Erythroblast (primary cell): ENCODE results near the gene PMM1.
A peak's percentile ranks its signal among the peaks of the same experiment; 100 is the strongest.
"Not testable (repeated sequence)": the region's sequence is repeated elsewhere in the genome, so short reads cannot be mapped to it uniquely, and the experiment has no call there.

Source experiments
- DNase-seq, 2 experiments: peaks; one replicate each; lab custom pipeline; 2025; lab: John Stamatoyannopoulos, UW
- GATA1 ChIP-seq: IDR thresholded peaks from 2 replicates; pipeline ENCODE4 v1.6.1; 2011; ENCODE audit warnings: low read depth, mild to moderate bottlenecking, control low read depth, low read length, moderate library complexity
- POLR2A ChIP-seq: IDR thresholded peaks from 2 replicates; pipeline ENCODE4 v1.6.1; 2011; ENCODE audit warnings: mild to moderate bottlenecking, low read length

PMM1 gene

GRCh38 chr22:41563051-41563711, 26.5 kb downstream of the PMM1 start:
- peak in 1 of 2 experiments; percentile 49 for DNase-seq

GRCh38 chr22:41562461-41562860, 27.2 kb downstream of the PMM1 start:
- DNase-seq = no peak
- TF ChIP-seq GATA1 (no peak), POLR2A (no peak)

More at GRCh38 chr22:41563051-41563711, 26.5 kb downstream of the PMM1 start:
- TF ChIP-seq POLR2A (no peak), GATA1 (no peak)

- no peak for DNase-seq
Measured at GRCh38 chr22:41561788-41562187, 27.9 kb downstream of the PMM1 start.

GRCh38 chr22:41561335-41561734, 28.3 kb downstream of the PMM1 start:
- DNase-seq = no peak
- TF ChIP-seq GATA1 (no peak), POLR2A (no peak)

More at GRCh38 chr22:41561788-41562187, 27.9 kb downstream of the PMM1 start:
- no peak for TF ChIP-seq GATA1
- TF ChIP-seq POLR2A = no peak

DNA sequence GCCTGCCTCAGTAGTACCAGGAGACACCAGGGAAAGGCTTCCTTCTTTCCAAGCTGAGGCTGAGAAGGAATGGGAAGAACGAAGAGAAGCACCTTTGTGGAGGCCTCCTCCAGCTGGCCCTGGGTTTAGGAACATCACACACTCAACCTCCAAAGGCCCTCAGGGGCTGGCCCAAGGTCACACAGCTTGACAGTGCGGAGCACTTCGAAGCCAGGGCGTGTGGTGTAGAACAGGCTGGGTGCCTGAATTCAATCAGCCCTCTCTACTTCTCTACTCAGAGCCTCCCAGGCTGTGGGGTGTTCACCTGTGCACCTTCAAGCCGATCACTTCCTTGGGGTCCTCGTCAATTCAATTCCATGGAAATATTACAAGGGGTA, 29.6 kb downstream of the PMM1 start:
- DNase-seq = no peak
- TF ChIP-seq GATA1 (no peak), POLR2A (no peak)

DNA sequence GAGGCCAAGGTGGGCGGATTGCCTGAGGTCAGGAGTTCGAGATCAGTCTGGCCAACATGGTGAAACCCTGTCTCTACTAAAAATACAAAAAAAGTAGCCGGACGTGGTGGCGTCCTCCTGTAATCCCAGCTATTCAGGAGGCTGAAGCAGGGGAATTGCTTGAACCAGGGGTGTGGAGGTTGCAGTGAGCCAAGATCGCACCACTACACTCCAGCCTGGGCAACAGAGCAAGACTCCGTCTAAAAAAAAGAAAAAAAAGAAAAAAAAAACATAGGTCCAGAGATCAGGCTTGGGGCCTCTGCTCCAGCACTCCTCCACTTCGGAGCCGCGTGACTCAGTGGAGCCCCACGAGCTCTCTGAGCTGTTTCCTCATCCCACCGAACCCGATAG, 31.4 kb downstream of the PMM1 start:
- not testable (repeated sequence) for DNase-seq

DNA sequence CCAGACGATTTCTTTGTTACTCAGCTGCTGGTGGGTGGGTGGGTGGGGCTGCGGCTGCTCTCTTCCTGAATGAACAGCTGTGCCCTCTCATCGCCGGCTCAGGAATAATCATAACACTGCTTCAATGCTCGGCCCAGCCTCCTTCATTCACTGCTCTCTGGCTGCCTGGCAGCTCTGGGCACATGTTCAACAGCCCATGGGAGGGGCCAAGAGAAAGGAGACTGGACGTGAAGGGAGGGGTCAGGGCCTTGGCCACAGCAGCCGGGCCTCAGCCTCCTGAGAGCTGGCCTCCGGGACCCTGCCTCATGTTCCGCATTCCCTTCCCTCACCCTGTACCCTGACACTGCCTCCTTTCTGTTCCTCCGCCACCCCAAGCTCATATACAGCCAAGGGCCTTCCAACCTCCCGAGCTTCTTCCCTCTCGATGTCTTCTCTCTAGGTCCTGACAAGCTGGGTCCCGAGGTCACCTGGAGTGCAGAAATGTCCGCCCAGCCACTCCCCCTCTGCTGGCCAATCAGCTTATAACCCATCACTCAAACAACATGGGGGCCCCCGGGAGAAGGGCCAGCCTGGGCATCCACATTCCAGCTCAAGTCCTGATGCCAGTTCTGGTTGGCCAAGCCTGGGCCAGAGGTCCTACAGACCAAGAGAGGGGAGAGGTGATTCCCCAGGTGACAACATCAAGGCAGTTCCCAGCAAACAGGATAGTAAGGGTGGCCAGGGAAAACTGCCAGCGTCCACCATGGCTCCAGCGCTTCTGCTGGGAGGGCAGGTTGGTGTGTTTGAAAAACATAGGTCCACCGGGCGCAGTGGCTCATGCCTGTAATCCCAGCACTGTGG, 32.0 kb downstream of the PMM1 start:
- no peak for DNase-seq
- TF ChIP-seq POLR2A (no peak), GATA1 (no peak)

- no peak for DNase-seq
- TF ChIP-seq POLR2A = no peak
- TF ChIP-seq GATA1 = no peak
Measured at GRCh38 chr22:41556561-41556960, 33.1 kb downstream of the PMM1 start.

DNA sequence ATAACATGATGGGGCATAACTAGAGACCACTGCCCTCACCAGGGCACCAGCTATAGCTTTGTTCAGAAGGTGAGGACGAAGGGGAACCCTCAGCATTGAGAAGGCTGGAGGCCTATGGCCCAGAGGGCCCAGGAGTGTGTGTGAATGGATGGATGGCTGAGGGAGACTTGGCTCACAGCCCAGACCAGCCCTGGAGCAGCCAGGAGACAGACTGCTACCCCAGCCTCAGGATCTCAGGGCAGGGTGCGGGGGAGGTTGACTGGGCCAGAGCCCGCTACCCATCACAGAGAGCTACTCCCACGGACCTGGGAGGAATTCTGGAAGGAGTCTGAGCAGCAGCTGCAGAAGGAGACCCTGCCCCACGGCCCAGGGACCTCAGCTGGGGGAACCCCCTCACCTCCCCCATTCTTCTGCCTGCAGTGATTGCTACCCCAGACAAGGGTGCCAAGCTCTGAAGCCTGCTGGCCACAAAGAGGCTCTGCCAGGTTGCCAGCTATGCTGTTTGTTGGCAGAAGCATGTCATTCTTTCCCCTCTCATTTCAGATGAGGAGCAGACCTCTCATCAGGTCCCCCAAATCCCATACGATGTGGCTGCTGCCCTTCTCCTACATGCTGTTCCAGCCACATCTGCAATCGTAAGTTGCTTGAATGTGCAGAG, 34.2 kb downstream of the PMM1 start:
- DNase-seq = no peak
- TF ChIP-seq GATA1 (no peak), POLR2A (no peak)

DNA sequence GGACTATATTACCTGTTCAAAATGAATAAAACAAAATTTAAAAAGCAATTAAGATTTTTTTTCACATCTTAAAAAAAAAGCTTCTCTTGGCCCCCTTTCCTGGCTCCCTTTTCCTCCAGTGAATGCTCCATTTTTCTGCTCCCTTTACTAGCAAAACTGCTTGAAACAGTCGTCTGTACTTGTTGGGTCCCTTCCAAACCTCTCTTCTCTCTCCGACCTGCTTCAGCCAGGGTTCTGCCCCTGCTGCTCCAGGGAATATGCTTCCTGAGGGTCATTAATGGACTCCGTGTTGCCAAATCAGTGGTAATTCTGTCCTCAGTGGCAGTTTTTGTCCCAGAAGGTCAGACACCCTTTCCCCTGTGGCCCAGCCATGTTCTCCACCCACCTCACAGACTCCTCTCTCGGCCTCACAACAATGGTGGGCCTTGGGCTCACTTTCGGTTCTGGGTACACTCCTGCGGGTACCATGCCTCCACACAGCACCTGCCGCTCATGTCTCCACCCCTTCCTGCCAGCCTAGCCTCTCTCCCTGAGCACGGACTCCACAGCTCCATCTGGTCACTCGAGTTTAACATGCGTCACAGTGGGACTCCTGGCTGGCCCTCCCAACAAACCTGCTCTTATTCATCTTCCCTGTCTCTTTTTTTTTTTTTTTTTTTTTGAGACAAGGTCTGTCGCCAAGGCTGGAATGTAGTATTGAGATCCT, 37.6 kb downstream of the PMM1 start:
- DNase-seq = no peak
- TF ChIP-seq POLR2A (no peak), GATA1 (no peak)

- TF ChIP-seq POLR2A (no peak), GATA1 (no peak)
- no peak for DNase-seq
Measured at GRCh38 chr22:41550952-41551491, 38.6 kb downstream of the PMM1 start.

GRCh38 chr22:41548830-41549211, 40.8 kb downstream of the PMM1 start:
- DNase-seq = no peak
- TF ChIP-seq GATA1 (no peak), POLR2A (no peak)

- TF ChIP-seq GATA1 = no peak
- TF ChIP-seq POLR2A = no peak
- peak in 1 of 2 experiments; percentile 54 for DNase-seq
Measured at GRCh38 chr22:41544671-41545476, 44.8 kb downstream of the PMM1 start.
